Keratinocyte (primary cell): ENCODE measurements around the gene MVP. TPM values are rescaled to one million over a fixed set of nuclear protein-coding genes. Genes with fewer than 3 reads are reported as not detected.
A peak's percentile ranks its signal among the peaks of the same experiment; 100 is the strongest.

ENCODE experiments used
- DNase-seq: peaks from one replicate; pipeline ENCODE4 v3.0.0-alpha.2; 2011; ENCODE audit warnings: low read depth, missing footprints, low spot score
- FAIRE-seq: peaks from 2 replicates; lab custom pipeline; 2011; peaks lifted over from hg19 to GRCh38; lab: Jason Lieb, UNC
- H2AFZ ChIP-seq: 2 replicates; pipeline ENCODE4 v1.6.0; 2012; ENCODE audit warnings: low read length, control low read depth, inconsistent platforms; ENCODE audit not compliant: control insufficient read depth
- H3K27ac ChIP-seq: 2 replicates; pipeline ENCODE4 v1.5.1; 2011; ENCODE audit warnings: low read length; ENCODE audit not compliant: control insufficient read depth, insufficient read depth
- H3K27me3 ChIP-seq: 3 replicates; pipeline ENCODE4 v1.6.0; 2011; ENCODE audit warnings: low read length; ENCODE audit not compliant: control insufficient read depth, insufficient read depth; ENCODE audit errors: extremely low read depth
- H3K36me3 ChIP-seq, 2 experiments: 2 replicates in 1 of 2; 3 replicates in 1 of 2; pipeline ENCODE4 v1.5.1; 2011; ENCODE audit warnings: low read length in 2 of 2, mild to moderate bottlenecking in 1 of 2; ENCODE audit not compliant: control insufficient read depth in 2 of 2, insufficient read depth in 2 of 2; ENCODE audit errors: extremely low read depth in 1 of 2
- H3K4me1 ChIP-seq: 3 replicates; pipeline ENCODE4 v1.5.1; 2011; ENCODE audit warnings: low read length; ENCODE audit not compliant: control insufficient read depth, insufficient read depth; ENCODE audit errors: extremely low read depth
- H3K4me2 ChIP-seq: 3 replicates; pipeline ENCODE4 v1.6.0; 2011; ENCODE audit warnings: low read depth, low read length; ENCODE audit not compliant: control insufficient read depth, insufficient read depth; ENCODE audit errors: extremely low read depth
- H3K4me3 ChIP-seq, 3 experiments: fragments of 200-600 bp in 1 of 3; sonication (generic) in 1 of 3; 2 replicates in 2 of 3; 3 replicates in 1 of 3; pipeline ENCODE4 v1.5.1; 2011 to 2016; ENCODE audit warnings: low read length in 3 of 3, mild to moderate bottlenecking in 3 of 3, control low read depth in 2 of 3, inconsistent platforms in 1 of 3, low read depth in 1 of 3, mixed read lengths in 1 of 3, mixed run types in 1 of 3, moderate library complexity in 1 of 3; ENCODE audit not compliant: control insufficient read depth in 2 of 3, insufficient read depth in 2 of 3; ENCODE audit errors: extremely low read depth in 1 of 3
- H3K79me2 ChIP-seq: 2 replicates; pipeline ENCODE4 v1.6.0; 2012; ENCODE audit warnings: low read length; ENCODE audit not compliant: control insufficient read depth, insufficient read depth
- H3K9ac ChIP-seq: 3 replicates; pipeline ENCODE4 v1.6.0; 2011; ENCODE audit warnings: low read length; ENCODE audit not compliant: control insufficient read depth, insufficient read depth; ENCODE audit errors: extremely low read depth
- H3K9me1 ChIP-seq: 3 replicates; pipeline ENCODE4 v1.6.0; 2011; ENCODE audit warnings: low read length; ENCODE audit not compliant: control insufficient read depth, insufficient read depth; ENCODE audit errors: extremely low read depth
- H3K9me3 ChIP-seq: 2 replicates; pipeline ENCODE4 v1.5.1; 2012; ENCODE audit warnings: low read depth, low read length; ENCODE audit not compliant: control insufficient read depth
- H4K20me1 ChIP-seq: 3 replicates; pipeline ENCODE4 v1.6.0; 2011; ENCODE audit warnings: low read length; ENCODE audit not compliant: control insufficient read depth, insufficient read depth; ENCODE audit errors: extremely low read depth
- CTCF ChIP-seq, 3 experiments: IDR thresholded peaks in 1 of 3; conservative IDR thresholded peaks in 1 of 3; optimal IDR thresholded peaks in 1 of 3; 2 replicates in 2 of 3; 3 replicates in 1 of 3; pipeline versions ENCODE3 to v1.5.1; 2011; ENCODE audit warnings: low read length in 3 of 3, mild to moderate bottlenecking in 3 of 3, moderate library complexity in 2 of 3, control low read depth in 1 of 3, inconsistent platforms in 1 of 3; ENCODE audit not compliant: insufficient read depth in 2 of 3; ENCODE audit errors: extremely low read depth in 1 of 3
- EZH2 ChIP-seq: IDR thresholded peaks from one replicate; pipeline ENCODE4 v1.6.1; 2012; ENCODE audit warnings: inconsistent platforms, mild to moderate bottlenecking, low read length, moderate library complexity
- dilution Hi-C: fragments of 300-500 bp; cut with MboI; formaldehyde crosslinking; loops from one replicate; pipeline ENCODE4 v1.7.0; 2020; ENCODE audit warnings: low sequenced_read_pairs; ENCODE audit not compliant: extremely low pct_ligation_motif_present
- polyA plus RNA-seq, 5 experiments: library from polyadenylated mRNA; depleted of rRNA in 3 of 5; stranded (reverse) in 3 of 5; stranded (forward) in 1 of 5; unstranded in 1 of 5; fragments of >200 nt; gene quantifications; 1 replicate in 1 of 5; 2 replicates in 3 of 5; 3 replicates in 1 of 5; pipeline versions ENCODE4 v1.2.1 to v1.2.3, GENCODE V29; 2011 to 2012; ENCODE audit warnings: missing spikeins in 2 of 5, low read depth in 1 of 5, low replicate concordance in 1 of 5

Gene MVP
- polyA plus RNA-seq, 1 donor (not counting 4 experiments of a cell fraction or from before 2014, with no cell fraction given): 148 TPM

GRCh38 chr16:29848420-29849297 is 28.4 kb downstream of the MVP start:
- no peak overlapping the region for H3K4me2 ChIP-seq
- FAIRE-seq: peak; percentile 51
- H3K36me3 ChIP-seq: peaks cover 21 to 30% of the 10 kb centered on the region in 2 experiments
- no peaks in the 10 kb centered on the region for H3K27me3 ChIP-seq
- H3K9me3 ChIP-seq: no peaks in the 10 kb centered on the region
- no peaks in the 10 kb centered on the region for H4K20me1 ChIP-seq
- H3K9me1 ChIP-seq: no peaks in the 10 kb centered on the region
- TF ChIP-seq EZH2 (no peak), CTCF (optimal IDR thresholded peaks at IDR 0.05 in 1 of 3, IDR thresholded peaks at IDR 0.05 in 1 of 3, conservative IDR thresholded peaks at IDR 0.05 in 1 of 3; ENCODE audit: extremely low read depth in 1 of 3, insufficient read depth in 2 of 3, low read length in 3 of 3) (peak; percentile 90 to 97 (median 97))
- H3K9ac ChIP-seq: no peak overlapping the region
- no peak overlapping the region for H3K27ac ChIP-seq
- dilution Hi-C loops: no loop called here
- no peak overlapping the region for H2AFZ ChIP-seq
- H3K79me2 ChIP-seq: no peaks in the 10 kb centered on the region
- no peak overlapping the region for H3K4me3 ChIP-seq
- DNase-seq: no peak
- no peaks in the 10 kb centered on the region for H3K4me1 ChIP-seq

- no peak overlapping the region for H3K9ac ChIP-seq
- H3K27ac ChIP-seq: no peak overlapping the region
- dilution Hi-C loops: no loop called here
- H4K20me1 ChIP-seq: no peaks in the 10 kb centered on the region
- no peak overlapping the region for H2AFZ ChIP-seq
- H3K79me2 ChIP-seq: no peaks in the 10 kb centered on the region
- no peaks in the 10 kb centered on the region for H3K4me1 ChIP-seq
- H3K4me3 ChIP-seq: no peak overlapping the region
- FAIRE-seq (no peak), DNase-seq (no peak)
- H3K4me2 ChIP-seq: no peak overlapping the region
- H3K9me3 ChIP-seq: no peaks in the 10 kb centered on the region
- H3K36me3 ChIP-seq: peaks cover 20 to 27% of the 10 kb centered on the region in 2 experiments
- no peaks in the 10 kb centered on the region for H3K27me3 ChIP-seq
- H3K9me1 ChIP-seq: no peaks in the 10 kb centered on the region
- TF ChIP-seq CTCF (optimal IDR thresholded peaks at IDR 0.05 in 1 of 3, IDR thresholded peaks at IDR 0.05 in 1 of 3, conservative IDR thresholded peaks at IDR 0.05 in 1 of 3; ENCODE audit: extremely low read depth in 1 of 3, insufficient read depth in 2 of 3, low read length in 3 of 3): no peak
- no peak for TF ChIP-seq EZH2
These were observed 29.2 kb downstream of the MVP start for GRCh38 chr16:29849505-29849904.
